Fibroblast of villous mesenchyme (primary cell): ENCODE measurements around the gene PCA3. TPM values are rescaled to one million over a fixed set of nuclear protein-coding genes. Genes with fewer than 3 reads are reported as not detected.
"Not testable (repeated sequence)": the region's sequence is repeated elsewhere in the genome, so short reads cannot be mapped to it uniquely, and the experiment has no call there.

Experiments
- DNase-seq: peaks from one replicate; pipeline ENCODE4 v3.0.0-alpha.2; 2010; ENCODE audit warnings: low read depth
- H3K4me3 ChIP-seq: 2 replicates; pipeline ENCODE4 v1.5.1; 2011; ENCODE audit warnings: low read depth, mild to moderate bottlenecking, low read length
- CTCF ChIP-seq: IDR thresholded peaks from 2 replicates; pipeline ENCODE4 v1.5.1; 2012; ENCODE audit warnings: low read depth, mild to moderate bottlenecking, low read length; ENCODE audit not compliant: insufficient read depth
- total RNA-seq: library from RNA; depleted of rRNA; stranded (reverse); fragments of >200 nt; gene quantifications from 2 replicates; pipeline ENCODE4 v1.2.3, GENCODE V29; 2012

PCA3 gene
- total RNA-seq, 1 donor, result not detected

- no peak overlapping the region for H3K4me3 ChIP-seq
- no peak for TF ChIP-seq CTCF
- DNase-seq, result no peak
Measured at GRCh38 chr9:76734716-76735115, 29.5 kb upstream of the PCA3 start.

GRCh38 chr9:76737154-76737902, 26.9 kb upstream of the PCA3 start:
- no peak overlapping the region for H3K4me3 ChIP-seq
- no peak for TF ChIP-seq CTCF
- DNase-seq, result no peak

GRCh38 chr9:76738402-76738801, 25.8 kb upstream of the PCA3 start:
- no peak for TF ChIP-seq CTCF
- DNase-seq, result no peak
- no peak overlapping the region for H3K4me3 ChIP-seq

- no peak overlapping the region for H3K4me3 ChIP-seq
- no peak for DNase-seq
- TF ChIP-seq CTCF, result no peak
Measured at GRCh38 chr9:76741524-76741923, 22.7 kb upstream of the PCA3 start.

GRCh38 chr9:76742890-76743289, 21.3 kb upstream of the PCA3 start:
- not testable (repeated sequence) for H3K4me3 ChIP-seq, DNase-seq

GRCh38 chr9:76743931-76744330, 20.3 kb upstream of the PCA3 start:
- no peak for DNase-seq

GRCh38 chr9:76744336-76744735, 19.9 kb upstream of the PCA3 start:
- H3K4me3 ChIP-seq, result no peak overlapping the region
- TF ChIP-seq CTCF, result no peak
- DNase-seq, result no peak

More at GRCh38 chr9:76743931-76744330, 20.3 kb upstream of the PCA3 start:
- no peak overlapping the region for H3K4me3 ChIP-seq
- TF ChIP-seq CTCF, result no peak
